ENCODE measurements around the gene FAM185A.
"Not testable (repeated sequence)": the region's sequence is repeated elsewhere in the genome, so short reads cannot be mapped to it uniquely, and the experiment has no call there.

The FAM185A gene

DNA sequence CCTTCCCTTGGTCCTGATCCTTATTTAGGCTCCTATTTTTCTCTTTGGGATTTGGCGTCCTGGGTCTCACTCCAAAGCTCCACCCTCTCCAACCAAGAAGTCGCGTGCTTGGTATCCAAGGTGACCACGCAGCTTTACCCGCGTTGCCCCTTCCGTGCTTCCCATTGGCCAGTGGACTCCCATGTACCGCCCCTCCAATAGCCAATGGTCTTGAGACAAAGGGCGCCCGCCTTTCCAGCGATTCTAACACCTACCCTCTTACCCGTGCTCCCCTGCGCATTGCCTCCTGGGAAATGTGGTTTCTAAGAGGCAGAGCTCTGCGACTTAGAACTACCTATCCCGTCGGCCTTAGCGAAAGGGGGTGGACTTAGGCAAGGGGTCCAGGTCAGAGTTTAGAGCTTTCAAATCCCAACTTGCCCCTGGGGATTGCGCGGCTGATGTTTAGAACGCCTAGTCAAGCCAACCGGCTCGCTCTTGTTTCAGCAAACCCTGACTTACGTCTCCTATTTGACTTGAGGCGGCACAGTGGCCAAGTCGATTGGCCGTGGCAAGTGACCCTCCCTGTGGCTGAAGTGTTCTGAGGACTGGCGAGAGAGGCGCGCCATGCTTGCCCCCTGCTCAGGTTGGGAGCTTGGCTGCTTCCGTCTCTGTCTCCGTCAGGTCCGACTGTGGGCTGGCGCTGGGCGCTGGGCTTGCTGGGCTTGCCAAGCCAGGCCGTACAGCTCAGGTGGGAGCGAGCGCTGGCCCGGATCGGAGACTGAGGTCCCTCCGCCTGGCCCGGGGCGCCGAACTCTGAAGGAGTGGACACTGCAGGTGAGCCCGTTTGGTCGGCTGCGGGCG lies at the start of gene FAM185A:
FAM185A (plus strand) TSS at position 395 of the 840 bp plus-strand sequence; CDS start at position 604, 209 bp downstream.
- peak; percentile 99 for DNase-seq

DNA sequence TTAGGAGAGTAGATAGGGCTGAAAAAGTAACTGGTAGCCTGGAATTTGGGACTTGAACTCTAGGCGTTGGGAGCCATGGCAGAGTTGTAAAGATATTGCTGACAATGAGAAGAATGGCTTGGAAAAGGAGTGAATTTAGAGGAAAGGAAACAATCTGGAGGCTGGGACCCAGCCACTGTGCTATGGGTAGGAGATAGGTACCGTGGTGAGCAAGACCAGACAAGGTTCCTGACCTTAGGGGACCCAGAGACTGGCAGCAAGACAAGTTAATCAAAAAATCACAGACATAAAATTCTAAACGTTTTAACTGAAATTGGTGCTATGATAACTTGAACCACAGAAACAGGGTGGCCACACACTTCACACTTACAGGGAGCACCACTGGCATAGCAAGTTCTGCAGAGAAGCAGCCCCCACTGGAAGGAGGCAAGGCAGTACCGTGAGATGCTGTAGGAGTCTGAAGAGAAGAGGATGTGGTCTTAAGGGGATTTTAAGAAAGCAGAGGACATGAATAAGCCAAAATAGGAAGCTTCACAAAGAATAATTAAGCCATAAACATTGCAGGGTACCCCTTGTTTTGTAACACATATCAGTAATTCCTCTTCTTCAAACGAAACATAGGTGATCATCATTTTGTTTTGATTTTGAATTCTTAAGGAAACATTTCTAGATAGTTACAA lies 35.6 kb upstream of the FAM185A start:
- not testable (repeated sequence) for DNase-seq

DNA sequence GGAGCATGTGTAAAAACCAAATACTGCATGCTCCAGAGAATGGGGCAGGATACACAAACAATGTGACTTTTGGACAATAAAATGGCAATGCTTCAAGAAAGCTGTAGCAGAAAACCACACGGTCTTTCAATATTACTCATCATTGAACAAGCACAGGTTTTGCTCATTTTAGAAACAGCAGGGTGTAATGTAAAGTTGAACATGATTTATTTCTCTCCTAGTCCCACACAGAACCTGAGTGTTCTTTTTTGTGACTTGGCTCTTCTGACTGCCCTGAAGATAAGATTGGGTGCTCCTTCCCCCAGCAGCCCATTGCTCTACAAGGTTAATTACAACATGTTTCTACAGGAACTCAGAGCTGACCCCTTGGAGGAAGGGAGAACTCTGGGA lies 35.1 kb upstream of the FAM185A start:
- DNase-seq = not testable (repeated sequence)

DNA sequence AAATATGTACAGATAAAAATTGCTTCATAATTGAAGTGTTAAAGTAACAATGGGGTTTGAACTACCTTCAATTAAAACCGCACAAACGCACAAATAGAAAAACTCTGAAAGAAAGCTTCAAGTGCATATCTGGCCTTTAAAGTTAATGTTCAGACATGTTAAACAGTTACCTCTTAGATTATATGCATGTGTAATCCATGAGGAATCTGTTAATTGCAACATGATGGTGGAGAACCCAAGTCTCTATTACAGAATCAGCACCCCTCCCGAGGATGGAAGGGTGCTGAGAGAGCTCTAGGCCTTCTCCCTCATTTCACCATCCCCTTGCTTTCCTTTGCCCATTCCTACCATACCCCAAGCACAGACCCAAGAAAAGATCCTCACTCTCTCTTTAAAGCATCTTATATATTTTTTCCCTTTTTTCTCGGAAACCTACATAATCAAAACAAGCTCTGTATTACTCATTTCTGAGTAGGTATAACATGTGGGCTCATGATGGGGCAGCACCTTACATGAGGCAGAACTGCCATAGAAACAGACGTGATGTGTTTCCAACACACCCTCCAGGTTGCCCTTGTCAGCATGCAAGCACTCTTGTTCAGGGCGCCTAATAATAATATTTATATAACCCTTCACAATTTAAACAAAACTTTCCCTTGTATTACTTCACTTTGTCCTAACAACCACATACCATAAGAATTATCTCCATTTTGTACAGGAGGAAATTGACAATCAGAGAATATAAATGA lies 33.9 kb upstream of the FAM185A start:
- DNase-seq = not testable (repeated sequence)

DNA sequence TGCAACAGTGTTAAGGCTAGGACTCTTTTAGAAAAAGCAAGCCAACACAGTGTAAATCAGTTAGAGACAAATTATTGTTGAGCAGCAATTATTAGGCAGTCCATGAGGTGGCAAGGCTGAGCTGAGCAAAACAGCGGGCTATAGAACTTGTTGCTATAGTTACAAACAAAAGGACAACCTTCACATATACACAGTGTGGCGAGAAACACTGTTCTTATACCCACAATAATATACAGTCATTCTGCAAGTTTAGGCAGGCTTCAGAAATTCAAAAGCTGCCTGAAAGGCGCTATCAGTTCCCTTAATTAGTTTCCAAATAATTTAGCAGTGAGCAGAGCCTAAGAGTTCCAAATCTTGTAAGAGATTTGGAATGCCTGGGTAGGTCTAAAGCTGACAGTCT lies 33.1 kb upstream of the FAM185A start:
- not testable (repeated sequence) for DNase-seq

DNA sequence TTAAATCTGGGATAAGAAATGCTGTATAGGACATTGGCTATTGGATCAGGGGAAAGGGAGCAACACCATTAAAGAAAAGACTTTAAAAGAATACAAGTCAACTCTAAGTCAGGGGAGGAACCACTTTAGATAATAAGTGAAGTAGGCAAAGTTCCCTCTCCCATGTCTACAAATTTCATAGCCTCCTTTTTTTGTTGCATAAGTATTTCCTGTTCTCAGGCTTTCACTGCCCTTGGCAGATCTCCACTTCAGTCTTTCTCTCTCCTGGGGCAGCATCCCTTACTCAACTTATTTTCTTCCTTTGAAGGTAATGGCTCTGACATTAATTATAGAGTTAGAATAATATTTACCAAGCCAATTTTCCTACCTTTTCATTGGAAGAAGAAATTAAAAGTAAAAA lies 30.3 kb upstream of the FAM185A start:
- DNase-seq = not testable (repeated sequence)

DNA sequence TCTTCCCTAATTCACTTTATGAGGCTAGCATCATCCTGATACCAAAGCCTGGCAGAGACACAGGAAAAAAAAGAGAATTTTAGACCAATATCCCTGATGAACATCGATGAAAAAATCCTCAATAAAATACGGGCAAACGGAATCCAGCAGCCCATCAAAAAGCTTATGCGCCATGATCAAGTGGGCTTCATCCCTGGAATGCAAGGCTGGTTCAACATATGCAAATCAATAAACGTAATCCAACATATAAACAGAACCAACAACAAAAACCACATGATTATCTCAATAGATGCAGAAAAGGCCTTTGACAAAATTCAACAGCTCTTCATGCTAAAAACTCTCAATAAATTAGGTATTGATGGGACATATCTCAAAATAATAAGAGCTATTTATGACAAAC lies 22.6 kb upstream of the FAM185A start:
- not testable (repeated sequence) for DNase-seq

DNA sequence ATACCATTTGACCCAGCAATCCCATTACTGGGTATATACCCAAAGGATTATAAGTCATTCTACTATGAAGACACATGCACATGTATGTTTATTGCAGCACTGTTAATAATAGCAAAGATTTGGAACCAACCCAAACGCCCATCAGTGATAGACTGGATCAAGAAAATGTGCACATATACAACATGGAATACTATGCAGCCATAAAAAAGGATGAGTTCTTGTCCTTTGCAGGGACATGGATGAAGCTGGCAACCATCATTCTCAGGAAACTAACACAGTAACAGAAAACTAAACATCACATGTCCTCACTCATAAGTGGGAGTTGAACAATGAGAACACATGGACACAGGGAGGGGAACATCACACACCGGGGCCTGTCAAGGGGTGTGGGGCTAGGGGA lies 19.1 kb upstream of the FAM185A start:
- not testable (repeated sequence) for DNase-seq

DNA sequence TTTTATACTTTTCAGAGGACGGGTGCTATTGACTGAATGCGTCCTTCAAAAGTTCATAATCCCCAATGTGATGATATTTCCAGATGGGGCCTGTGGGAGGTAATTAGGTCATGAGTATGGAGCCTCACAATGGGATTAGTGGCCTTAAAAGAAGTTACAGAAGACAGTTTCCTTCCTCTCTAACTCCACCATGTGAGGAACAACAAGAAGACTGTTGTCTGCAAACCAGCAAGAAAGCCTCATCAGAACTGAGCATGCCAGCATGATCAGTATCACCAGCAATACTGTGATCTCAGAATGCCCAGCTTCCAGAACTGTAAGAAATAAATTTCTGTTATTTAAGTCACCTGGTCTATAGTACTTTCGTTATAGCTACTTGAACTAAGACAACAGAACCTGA lies 18.4 kb upstream of the FAM185A start:
- DNase-seq = not testable (repeated sequence)

DNA sequence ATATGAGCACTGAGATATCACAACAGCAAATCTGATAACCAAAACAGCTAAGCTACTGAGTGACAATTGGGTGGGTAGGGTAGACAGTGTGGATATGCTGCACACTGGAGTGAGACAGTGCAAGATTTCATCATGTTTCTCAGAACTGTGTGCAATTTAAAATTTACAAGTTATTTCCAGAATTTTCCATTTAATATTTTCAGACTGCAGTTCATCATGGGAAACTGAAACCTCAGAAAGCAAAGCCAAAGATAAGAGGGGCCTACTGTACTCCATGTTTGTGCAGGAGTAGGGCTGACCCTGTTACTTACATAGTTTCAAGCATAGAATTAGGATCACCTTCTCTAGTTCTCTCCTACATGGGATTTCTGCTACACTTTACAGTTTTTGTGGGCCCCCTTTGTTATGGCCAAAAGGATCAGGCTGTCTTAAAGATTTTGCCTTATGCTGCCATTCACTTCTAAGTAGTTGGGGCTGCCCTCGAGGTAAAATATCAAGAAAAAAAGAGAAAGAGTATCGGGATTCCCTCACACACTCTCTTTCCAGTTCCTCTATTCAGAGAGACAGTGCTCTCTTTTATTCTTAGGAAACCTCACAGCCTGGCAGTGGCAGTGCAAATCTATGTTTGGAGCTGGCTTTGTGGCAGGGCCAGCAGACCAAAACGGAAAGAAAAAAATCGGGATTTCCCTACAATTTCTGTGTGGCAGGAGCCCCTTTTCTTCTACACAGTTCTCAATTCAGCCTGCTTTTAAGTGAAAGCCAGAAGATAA lies 6.6 kb upstream of the FAM185A start:
- not testable (repeated sequence) for DNase-seq

DNA sequence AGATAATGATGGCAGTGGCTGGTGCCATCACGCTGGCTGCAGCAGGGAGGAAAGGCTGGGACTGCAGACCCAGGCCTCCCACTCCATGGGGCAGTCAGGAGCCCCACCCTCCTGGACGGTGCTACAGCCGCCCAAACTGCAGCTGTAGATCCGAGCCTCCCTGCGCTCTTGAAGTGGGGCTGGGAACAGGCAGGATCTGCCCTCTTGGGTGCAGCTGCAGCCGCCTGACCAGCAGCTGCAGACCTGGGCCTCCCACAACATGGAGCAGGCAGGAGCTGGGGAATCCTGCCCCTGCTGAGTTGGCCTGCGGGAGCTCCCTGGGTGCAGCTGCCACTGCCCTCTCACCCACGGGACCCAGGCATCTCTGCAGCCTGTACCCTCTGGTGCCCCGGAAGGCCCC lies 4.9 kb upstream of the FAM185A start:
- DNase-seq = not testable (repeated sequence)

DNA sequence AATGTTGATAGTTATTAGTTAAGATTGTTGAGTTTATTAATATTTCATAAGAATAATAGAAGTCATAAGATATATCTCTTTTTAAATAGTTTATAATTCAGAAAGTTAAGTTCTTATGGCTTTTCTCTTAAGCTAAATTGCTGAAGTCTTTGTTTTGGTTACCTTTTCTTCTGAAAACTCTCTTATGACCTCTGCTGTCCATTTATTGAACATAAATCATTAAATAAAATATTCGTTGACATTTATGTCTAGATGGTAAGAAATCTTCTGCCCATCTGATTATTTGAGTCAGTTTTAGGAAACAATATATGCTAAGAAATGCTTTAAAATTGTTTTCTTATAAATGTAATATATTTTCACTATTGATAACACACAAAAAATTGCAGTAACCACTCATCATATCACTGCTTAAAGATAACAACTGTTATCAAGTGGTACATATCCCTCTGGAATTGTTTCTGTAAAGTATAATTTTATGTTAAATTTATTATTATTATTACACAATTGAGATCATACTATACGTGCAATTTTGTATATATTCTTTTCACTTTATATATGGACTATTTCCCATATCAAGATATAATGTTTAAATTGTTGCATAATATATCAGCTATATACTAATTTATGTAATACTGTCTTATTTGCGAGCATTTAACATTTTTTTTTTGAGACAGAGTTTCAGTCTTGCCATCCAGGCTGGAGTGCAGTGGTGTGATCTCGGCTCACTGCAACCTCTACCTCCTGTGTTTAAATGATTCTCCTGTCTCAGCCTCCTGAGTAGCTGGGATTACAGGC lies 3.1 kb upstream of the FAM185A start:
- not testable (repeated sequence) for DNase-seq

DNA sequence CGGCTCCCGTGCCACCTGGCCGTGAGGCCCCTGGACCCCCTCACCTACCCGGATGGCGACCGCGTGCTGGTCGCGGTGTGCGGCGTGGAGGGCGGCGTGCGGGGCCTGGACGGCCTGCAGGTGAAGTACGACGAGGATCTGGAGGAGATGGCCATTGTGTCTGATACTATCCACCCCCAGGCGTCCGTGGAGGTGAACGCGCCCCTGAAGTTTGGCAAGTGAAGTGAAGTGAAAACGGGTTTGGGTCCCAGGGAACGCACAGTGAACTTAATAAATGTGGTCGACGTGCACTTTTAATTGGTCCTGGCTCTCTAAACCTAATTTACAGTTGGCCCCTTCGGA lies 617 bp downstream of the FAM185A start:
- not testable (repeated sequence) for DNase-seq

DNA sequence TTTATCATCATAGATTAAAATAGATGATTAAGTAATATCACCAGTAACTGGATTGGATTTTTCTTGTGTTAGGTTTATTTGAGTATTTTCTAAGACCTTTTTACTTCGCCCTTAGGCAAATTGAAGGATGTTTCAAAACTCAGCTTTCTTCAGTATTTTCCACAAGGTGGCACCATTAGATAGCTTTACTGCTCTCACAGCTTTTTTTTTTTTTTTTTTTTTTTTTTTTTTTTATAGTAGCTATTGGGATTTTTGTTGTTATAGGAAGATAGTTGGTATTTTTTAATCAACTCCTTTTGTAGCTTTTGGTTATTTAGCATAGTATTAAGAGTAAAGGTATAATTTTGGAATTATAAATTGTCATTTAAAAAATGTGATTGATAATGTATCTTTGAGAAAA lies 9.4 kb downstream of the FAM185A start:
- not testable (repeated sequence) for DNase-seq

DNA sequence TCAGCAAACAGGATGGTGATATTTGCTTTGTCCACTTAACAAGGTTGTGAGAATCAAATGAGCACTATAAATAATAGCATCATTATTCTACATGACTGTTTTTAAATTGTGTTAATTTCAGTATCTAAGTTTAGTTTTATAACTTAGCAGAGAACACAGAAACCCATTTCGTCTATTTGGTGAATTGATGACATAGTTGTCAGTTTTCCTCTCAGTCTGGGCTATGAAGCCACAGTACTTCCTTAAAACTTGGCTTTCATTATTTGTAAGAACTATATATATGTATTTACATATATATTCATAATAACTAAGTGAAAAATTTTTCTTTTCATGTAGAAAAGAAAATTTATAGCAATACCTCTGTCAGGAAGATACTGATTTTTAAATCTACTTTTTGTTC lies 11.1 kb downstream of the FAM185A start:
- not testable (repeated sequence) for DNase-seq

DNA sequence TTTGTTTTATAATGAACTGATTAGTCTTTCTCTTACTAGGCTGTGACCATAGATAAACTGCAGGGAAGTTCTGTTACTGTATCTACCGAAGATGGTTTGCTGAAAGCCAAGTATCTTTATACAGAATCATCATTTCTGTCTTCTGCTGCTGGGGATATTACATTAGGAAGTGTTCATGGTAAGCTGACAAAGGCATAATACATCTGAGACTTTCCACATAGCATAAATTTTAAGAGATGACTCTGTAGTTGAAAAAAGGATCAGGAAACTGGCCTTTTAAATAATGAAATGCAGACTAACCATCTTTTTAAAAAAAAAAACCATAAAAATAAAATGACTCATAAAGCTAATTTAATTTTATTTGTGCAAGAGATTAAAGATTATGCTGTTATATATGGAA lies 12.4 kb downstream of the FAM185A start:
- not testable (repeated sequence) for DNase-seq

DNA sequence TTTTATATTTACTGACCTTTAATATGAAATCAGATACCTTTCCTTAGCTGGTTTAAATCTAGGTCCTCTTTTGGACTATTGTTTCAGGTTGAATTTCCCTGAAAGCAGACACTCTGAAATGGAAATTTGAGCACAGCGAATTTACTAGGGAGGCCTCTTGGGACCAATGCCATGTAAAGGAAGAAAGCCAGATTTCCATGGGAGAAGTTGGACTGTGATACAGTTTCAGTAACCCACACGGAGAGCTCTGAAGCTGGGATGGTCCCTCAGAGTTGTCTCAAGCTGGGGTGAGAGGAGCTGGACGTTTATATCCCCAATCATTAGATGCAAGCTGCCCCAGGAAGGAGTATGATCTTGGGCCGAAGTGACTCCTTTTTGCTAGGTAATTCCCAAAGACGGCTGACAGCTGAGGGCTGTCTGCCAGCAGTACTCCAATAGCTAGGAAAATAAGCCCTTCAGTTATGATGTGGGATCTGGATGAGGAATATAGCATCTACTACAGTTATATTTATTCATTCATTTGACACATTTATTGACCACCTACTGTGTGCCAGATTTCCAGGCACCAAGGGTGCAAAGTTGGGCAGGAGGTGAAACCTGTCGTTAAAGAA lies 14.6 kb downstream of the FAM185A start:
- not testable (repeated sequence) for DNase-seq

DNA sequence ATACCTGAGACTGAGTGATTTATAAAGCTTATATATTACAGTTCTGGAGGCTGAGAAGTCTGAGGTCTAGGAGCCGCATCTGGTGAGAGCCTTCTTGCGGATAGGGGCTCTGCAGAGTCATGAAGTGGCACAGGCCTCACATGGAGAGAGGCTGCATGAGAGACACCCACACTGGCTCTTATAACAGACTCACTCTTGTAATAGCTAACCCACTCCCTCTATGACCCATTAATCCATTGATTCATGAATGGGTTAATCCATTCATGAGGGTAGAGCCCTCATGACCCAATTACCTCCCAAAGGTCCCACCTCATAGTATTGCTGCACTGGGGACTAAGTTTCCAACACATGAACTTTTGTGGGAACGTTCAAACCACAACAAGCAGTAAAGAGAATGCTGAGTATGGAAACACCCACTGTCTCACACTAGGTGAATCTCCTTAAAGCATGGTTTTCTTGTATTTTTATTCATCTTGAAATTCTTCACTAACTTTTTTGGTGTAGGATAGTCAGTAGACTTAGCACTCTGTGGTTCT lies 20.9 kb downstream of the FAM185A start:
- not testable (repeated sequence) for DNase-seq

DNA sequence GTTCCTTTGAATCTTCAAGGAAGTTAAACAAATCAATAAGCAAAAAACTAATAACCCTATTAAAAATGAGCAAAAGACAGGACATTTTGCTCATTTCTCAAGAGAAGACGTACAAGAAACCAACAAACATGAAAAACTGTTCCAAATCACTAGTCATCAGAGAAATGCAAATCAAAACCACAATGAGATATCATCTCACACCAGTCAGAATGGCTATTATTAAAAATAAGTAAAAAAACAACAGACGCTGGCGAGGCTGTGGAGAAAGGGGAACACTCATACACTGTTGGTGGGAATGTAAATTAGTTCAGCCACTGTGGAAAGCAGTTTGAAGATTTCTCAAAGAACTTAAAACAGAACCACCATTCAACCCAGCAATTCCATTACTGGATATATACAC lies 21.7 kb downstream of the FAM185A start:
- DNase-seq = not testable (repeated sequence)

DNA sequence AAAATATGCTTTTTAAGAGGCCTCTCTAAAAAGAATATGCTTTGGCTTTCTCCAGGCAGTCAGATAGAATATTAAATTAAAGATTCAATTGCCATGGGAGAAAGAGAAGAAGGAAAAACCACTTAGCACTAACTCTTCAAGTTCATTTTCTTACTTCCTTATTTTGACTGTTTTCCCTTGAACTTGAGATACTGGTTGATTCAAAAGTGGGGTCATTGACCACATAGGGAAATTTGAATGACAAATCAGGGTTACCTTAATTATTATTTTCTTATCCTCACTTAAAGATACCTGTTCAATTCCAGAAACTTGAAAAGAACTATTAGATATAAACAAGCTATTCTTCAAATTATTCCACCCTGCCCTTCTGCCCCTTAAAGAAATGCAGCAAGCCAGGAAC lies 27.4 kb downstream of the FAM185A start:
- not testable (repeated sequence) for DNase-seq

DNA sequence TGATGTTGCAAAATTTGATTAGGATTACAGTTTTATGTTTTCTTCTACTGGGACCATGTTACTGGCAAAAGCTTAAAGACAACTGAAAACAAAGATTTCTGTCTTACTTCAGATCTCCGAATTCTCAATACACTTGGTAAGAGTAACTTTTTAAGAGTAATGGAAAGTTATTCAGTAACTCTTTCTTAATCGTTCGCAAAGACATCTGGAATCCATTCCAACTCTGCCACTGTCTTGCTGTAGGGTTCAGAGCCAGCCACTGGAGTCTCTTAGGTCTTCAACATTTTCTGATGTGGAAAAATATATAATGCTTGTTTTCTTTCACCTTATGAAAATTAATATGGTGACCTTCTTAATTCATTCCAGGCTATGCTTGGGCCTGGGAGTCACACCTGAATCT lies 29.9 kb downstream of the FAM185A start:
- not testable (repeated sequence) for DNase-seq
